Vagina (tissue), 2 donors: Measurements from ENCODE around the gene RYR3. TPM values are rescaled to one million over a fixed set of nuclear protein-coding genes. Genes with fewer than 3 reads are reported as not detected.

ENCODE experiments used
- DNase-seq, 2 donors: peaks; one replicate each; pipeline ENCODE4 v3.0.0-alpha.2; 2017; ENCODE audit errors: extremely low spot score in 2 of 2
- H3K27ac ChIP-seq: fragments of 200-600 bp; sonication (generic); one replicate; pipeline ENCODE4 v1.5.1; 2019
- H3K27me3 ChIP-seq: fragments of 200-600 bp; sonication (generic); one replicate; pipeline ENCODE4 v1.5.1; 2019
- H3K36me3 ChIP-seq, 2 donors: fragments of 200-600 bp; sonication (generic); one replicate each; pipeline ENCODE4 v1.5.1; 2017 to 2019
- H3K4me1 ChIP-seq: fragments of 200-600 bp; sonication (generic); one replicate; pipeline ENCODE4 v1.5.1; 2019
- H3K4me3 ChIP-seq, 2 donors: fragments of 200-600 bp; sonication (generic); 1 replicate in 1 of 2; 2 replicates in 1 of 2; pipeline ENCODE4 v1.5.1; 2016 to 2019
- H3K9me3 ChIP-seq: fragments of 200-600 bp; sonication (generic); one replicate; pipeline ENCODE4 v1.5.1; 2019
- POLR2A ChIP-seq, 2 donors: fragments of 450-650 bp; IDR thresholded peaks; one replicate each; pipeline ENCODE4 v1.6.1; 2017; ENCODE audit warnings: antibody characterized with exemption in 2 of 2, mild to moderate bottlenecking in 2 of 2, moderate library complexity in 2 of 2
- POLR2AphosphoS5 ChIP-seq, 2 donors: sonication (generic); formaldehyde crosslinking; IDR thresholded peaks; one replicate each; pipeline ENCODE4 v1.9.0; 2017; ENCODE audit warnings: antibody characterized with exemption in 2 of 2, mild to moderate bottlenecking in 2 of 2, low read depth in 1 of 2; ENCODE audit not compliant: insufficient read depth in 1 of 2
- intact Hi-C: fragments of 100-400 bp; cut with DNase I; formaldehyde crosslinking; loops from one replicate; pipeline ENCODE4 v1.15.1; 2023
- total RNA-seq: library from RNA; depleted of rRNA; stranded (reverse); fragments of >200 nt; gene quantifications from one replicate; pipeline ENCODE4 v1.2.3, GENCODE V29; 2016
- TF ChIP-seq, protein P1 (sequence below), 3 experiments: fragments of 450-650 bp in 2 of 3; fragments of 200-600 bp in 1 of 3; sonication (generic) in 1 of 3; IDR thresholded peaks; one replicate each; pipeline ENCODE4 v1.5.1; 2017 to 2019; ENCODE audit warnings: antibody characterized with exemption in 3 of 3, mild to moderate bottlenecking in 2 of 3, moderate library complexity in 2 of 3

RYR3 gene
- total RNA-seq, 1 donor from 2014 or later: 16.5 TPM

DNA sequence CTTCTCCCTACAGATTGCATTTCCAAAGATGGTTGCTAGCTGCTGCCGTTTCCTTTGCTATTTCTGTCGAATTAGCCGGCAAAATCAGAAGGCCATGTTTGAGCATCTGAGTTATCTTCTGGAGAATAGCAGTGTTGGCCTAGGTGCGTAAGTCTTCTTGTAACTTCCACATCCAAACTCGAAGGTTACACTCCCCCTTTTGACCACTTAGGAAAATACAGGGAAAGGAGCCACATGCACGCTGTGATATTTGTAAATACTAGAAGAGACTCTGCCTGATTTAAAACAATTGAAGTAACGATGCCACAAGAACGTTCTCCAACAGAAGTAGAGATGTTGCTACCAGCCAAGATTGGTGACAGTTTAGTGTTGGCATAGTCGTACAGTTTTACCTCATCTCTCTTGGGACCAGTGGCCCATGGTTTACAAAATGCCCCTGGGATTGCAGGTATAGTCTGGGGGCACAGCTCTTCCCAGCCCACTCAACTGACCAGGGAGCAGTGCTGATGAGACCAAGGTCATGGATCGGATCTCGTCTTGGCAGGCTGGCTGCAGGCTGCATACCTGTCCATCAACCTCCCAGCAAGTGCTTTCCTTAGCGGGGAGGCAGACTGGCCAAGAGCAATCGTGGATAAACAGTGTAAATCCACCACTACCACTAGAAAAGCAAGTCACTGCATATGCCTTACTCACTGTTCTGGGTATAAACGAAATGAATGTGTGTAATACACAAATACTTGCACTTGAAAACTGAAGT lies 389.1 kb downstream of the RYR3 start:
- Histone ChIP-seq H3K4me3 (no peak overlapping the region), H3K9me3 (no peaks in the 10 kb centered on the region), H3K27ac (no peak overlapping the region), H3K36me3 (no peaks in the 10 kb centered on the region), H3K4me1 (peaks cover 5% of the 10 kb centered on the region), H3K27me3 (no peaks in the 10 kb centered on the region)
- intact Hi-C loops: loop anchor here (10.0 kb wide), 1 partner anchor 405 kb away; no protein-coding TSS in a partner anchor
- TF ChIP-seq, protein P1, sequence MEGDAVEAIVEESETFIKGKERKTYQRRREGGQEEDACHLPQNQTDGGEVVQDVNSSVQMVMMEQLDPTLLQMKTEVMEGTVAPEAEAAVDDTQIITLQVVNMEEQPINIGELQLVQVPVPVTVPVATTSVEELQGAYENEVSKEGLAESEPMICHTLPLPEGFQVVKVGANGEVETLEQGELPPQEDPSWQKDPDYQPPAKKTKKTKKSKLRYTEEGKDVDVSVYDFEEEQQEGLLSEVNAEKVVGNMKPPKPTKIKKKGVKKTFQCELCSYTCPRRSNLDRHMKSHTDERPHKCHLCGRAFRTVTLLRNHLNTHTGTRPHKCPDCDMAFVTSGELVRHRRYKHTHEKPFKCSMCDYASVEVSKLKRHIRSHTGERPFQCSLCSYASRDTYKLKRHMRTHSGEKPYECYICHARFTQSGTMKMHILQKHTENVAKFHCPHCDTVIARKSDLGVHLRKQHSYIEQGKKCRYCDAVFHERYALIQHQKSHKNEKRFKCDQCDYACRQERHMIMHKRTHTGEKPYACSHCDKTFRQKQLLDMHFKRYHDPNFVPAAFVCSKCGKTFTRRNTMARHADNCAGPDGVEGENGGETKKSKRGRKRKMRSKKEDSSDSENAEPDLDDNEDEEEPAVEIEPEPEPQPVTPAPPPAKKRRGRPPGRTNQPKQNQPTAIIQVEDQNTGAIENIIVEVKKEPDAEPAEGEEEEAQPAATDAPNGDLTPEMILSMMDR (IDR thresholded peaks at IDR 0.05): no peak
- TF ChIP-seq POLR2A (IDR thresholded peaks at IDR 0.05): no peak
- no peak for TF ChIP-seq POLR2AphosphoS5 (IDR thresholded peaks at IDR 0.05; ENCODE audit: insufficient read depth in 1 of 2, low read depth in 1 of 2)
- no peak for DNase-seq

DNA sequence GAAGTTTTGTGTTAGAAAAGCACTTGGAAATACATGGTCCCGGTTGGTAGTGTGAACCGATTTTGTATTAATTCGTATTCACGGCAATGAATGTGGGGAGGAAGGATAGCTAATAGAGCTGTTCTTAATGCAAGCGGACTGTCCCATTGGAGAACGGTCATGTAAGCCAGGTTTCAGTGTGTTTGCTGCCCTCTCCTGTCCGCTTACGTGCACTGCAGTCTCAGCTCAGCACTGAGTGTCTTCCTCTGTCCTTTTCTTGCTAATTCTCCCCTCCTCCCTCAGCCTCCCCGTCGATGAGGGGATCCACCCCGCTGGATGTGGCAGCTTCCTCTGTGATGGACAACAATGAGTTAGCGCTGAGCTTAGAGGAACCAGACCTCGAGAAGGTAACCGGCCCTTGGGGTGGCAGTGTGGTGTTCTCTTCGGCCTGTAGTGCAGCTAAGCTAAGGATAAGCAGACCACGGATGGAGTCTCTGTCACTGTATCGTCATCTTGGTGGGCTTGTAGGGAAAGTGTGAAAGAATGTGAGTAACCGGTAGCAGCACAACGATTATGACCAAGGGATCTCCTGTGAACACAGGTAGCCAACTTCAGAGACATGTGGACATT lies 390.0 kb downstream of the RYR3 start:
- Histone ChIP-seq H3K9me3 (no peaks in the 10 kb centered on the region), H3K27me3 (no peaks in the 10 kb centered on the region), H3K36me3 (no peaks in the 10 kb centered on the region), H3K4me3 (no peak overlapping the region), H3K4me1 (peaks cover 5% of the 10 kb centered on the region), H3K27ac (no peak overlapping the region)
- intact Hi-C loops: loop anchor here (10.0 kb wide), 1 partner anchor 406 kb away; no protein-coding TSS in a partner anchor
- TF ChIP-seq POLR2A (IDR thresholded peaks at IDR 0.05) (no peak), POLR2AphosphoS5 (IDR thresholded peaks at IDR 0.05; ENCODE audit: insufficient read depth in 1 of 2, low read depth in 1 of 2) (no peak)
- TF ChIP-seq, protein P1 (IDR thresholded peaks at IDR 0.05): peak; percentile 71 to 78 (median 77)
- DNase-seq: no peak

DNA sequence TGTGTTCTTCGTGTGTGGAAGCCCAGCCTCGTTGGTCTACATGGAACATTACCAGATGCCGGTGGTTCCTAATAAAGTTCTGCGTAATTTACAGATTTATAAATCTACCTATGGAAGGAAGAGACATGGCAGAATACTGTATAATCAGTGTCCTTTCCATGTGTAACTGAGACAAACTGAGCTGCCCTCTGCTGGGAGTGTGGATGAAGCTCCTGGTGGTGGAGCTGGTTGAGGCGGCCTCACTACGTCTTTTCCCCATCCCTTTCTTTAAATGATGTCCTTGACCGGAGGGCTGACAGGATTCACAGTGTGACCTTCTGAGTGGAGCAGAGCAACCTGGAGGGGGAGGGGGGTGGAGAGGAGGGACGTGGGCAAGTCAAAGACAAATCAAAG lies 390.5 kb downstream of the RYR3 start:
- peaks cover 5% of the 10 kb centered on the region for H3K4me1 ChIP-seq
- no peak for TF ChIP-seq POLR2A (IDR thresholded peaks at IDR 0.05)
- TF ChIP-seq, protein P1 (IDR thresholded peaks at IDR 0.05): no peak
- TF ChIP-seq POLR2AphosphoS5 (IDR thresholded peaks at IDR 0.05; ENCODE audit: insufficient read depth in 1 of 2, low read depth in 1 of 2): no peak
- no peaks in the 10 kb centered on the region for H3K36me3 ChIP-seq
- no peaks in the 10 kb centered on the region for H3K9me3 ChIP-seq
- H3K27ac ChIP-seq: no peak overlapping the region
- no peak overlapping the region for H3K4me3 ChIP-seq
- no peaks in the 10 kb centered on the region for H3K27me3 ChIP-seq
- intact Hi-C loops: loop anchor here (10.0 kb wide), 1 partner anchor 406 kb away; no protein-coding TSS in a partner anchor
- no peak for DNase-seq

DNA sequence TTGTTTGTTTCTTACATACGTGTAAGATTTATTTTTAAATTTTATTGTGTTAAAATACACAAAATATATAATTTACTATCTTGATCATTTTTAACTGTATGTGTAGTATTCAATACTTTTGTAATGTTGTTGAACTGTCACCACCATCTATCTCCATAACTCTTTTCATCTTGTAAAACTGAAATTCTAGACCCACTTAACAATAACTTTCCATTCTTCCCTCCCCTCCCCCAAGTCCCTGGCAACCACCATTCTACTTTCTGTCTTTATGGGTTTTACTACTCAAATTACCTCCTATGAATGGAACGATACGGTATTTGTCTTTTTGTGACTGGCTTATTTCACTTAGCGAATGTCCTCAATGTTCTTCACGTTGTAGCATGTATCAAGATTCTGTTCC lies 395.4 kb downstream of the RYR3 start:
- no peaks in the 10 kb centered on the region for H3K9me3 ChIP-seq
- H3K27ac ChIP-seq: no peak overlapping the region
- no peaks in the 10 kb centered on the region for H3K27me3 ChIP-seq
- intact Hi-C loops: loop anchor here (10.0 kb wide), 1 partner anchor 411 kb away; no protein-coding TSS in a partner anchor
- TF ChIP-seq POLR2A (IDR thresholded peaks at IDR 0.05): no peak
- TF ChIP-seq POLR2AphosphoS5 (IDR thresholded peaks at IDR 0.05; ENCODE audit: insufficient read depth in 1 of 2, low read depth in 1 of 2): no peak
- TF ChIP-seq, protein P1 (IDR thresholded peaks at IDR 0.05): no peak
- H3K36me3 ChIP-seq: no peaks in the 10 kb centered on the region
- H3K4me3 ChIP-seq: no peak overlapping the region
- DNase-seq: no peak
- H3K4me1 ChIP-seq: no peaks in the 10 kb centered on the region

DNA sequence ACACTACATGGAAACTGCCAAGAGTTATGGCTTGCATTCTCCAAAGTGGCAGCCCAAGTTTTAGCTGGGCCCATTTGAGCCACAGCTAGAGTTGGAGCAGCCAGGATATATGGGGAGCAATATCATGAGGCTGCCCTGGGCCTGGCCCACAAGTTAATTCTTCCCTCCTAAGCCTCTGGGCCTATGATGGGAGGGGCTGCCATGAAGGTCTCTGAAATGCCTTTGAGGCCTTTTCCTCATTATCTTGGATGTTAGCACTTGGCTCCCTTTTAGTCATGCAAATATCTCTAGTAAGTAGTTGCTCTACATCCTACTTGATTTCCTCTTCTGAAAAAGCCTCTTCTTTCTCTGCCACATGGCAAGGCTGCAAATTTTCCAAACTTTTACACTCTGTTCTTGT lies 400.0 kb downstream of the RYR3 start:
- DNase-seq: no peak
- TF ChIP-seq POLR2A (IDR thresholded peaks at IDR 0.05) (no peak), POLR2AphosphoS5 (IDR thresholded peaks at IDR 0.05; ENCODE audit: insufficient read depth in 1 of 2, low read depth in 1 of 2) (no peak)
- TF ChIP-seq, protein P1 (IDR thresholded peaks at IDR 0.05): no peak
- Histone ChIP-seq H3K9me3 (no peaks in the 10 kb centered on the region), H3K27ac (no peak overlapping the region), H3K4me3 (no peak overlapping the region), H3K27me3 (no peaks in the 10 kb centered on the region), H3K36me3 (no peaks in the 10 kb centered on the region), H3K4me1 (no peaks in the 10 kb centered on the region)
- intact Hi-C loops: no loop called here
